GM12872 (cell line): ENCODE results near the gene TCEANC2.

ENCODE experiments used
- CTCF ChIP-seq: IDR thresholded peaks from 3 replicates; pipeline ENCODE4 v1.5.1; 2011; ENCODE audit warnings: low read depth, mild to moderate bottlenecking, low read length, moderate library complexity; ENCODE audit not compliant: insufficient read depth

Gene TCEANC2

GRCh38 chr1:54088385-54088784, 35.0 kb downstream of the TCEANC2 start:
- TF ChIP-seq CTCF, result no peak

GRCh38 chr1:54091666-54092065, 38.3 kb downstream of the TCEANC2 start:
- TF ChIP-seq CTCF, result no peak

- TF ChIP-seq CTCF, result no peak
Measured at GRCh38 chr1:54094001-54094729, 40.8 kb downstream of the TCEANC2 start.

- no peak for TF ChIP-seq CTCF
Measured at GRCh38 chr1:54095546-54096226, 42.3 kb downstream of the TCEANC2 start.

GRCh38 chr1:54096227-54096876, 42.9 kb downstream of the TCEANC2 start:
- TF ChIP-seq CTCF, result no peak

- no peak for TF ChIP-seq CTCF
Measured at GRCh38 chr1:54096877-54097240, 43.5 kb downstream of the TCEANC2 start.

GRCh38 chr1:54099061-54099610, 45.7 kb downstream of the TCEANC2 start:
- TF ChIP-seq CTCF, result no peak
